Inferior parietal cortex (tissue), 1 donor: Measurements from ENCODE around the gene PPP1R17.

Source experiments
- DNase-seq: peaks from one replicate; pipeline ENCODE4 v3.0.0-alpha.2; 2016; ENCODE audit errors: extremely low spot score

Gene PPP1R17

GRCh38 chr7:31699050-31699449 is 12.0 kb downstream of the PPP1R17 start:
- DNase-seq, result no peak

GRCh38 chr7:31702354-31702753 is 15.3 kb downstream of the PPP1R17 start:
- no peak for DNase-seq

GRCh38 chr7:31705377-31705776 is 18.4 kb downstream of the PPP1R17 start:
- DNase-seq, result no peak

- no peak for DNase-seq
These were observed 20.1 kb downstream of the PPP1R17 start for GRCh38 chr7:31707089-31707488.

- no peak for DNase-seq
These were observed 23.2 kb downstream of the PPP1R17 start for GRCh38 chr7:31710171-31710570.

- DNase-seq, result no peak
These were observed 29.3 kb downstream of the PPP1R17 start for GRCh38 chr7:31716355-31716754.

GRCh38 chr7:31720366-31720765 is 33.4 kb downstream of the PPP1R17 start:
- DNase-seq, result no peak

- DNase-seq, result no peak
These were observed 37.7 kb downstream of the PPP1R17 start for GRCh38 chr7:31724696-31725095.

GRCh38 chr7:31729195-31729804 is 42.3 kb downstream of the PPP1R17 start:
- no peak for DNase-seq

GRCh38 chr7:31734456-31734855 is 47.4 kb downstream of the PPP1R17 start:
- DNase-seq, result no peak

GRCh38 chr7:31735991-31736982 is 49.3 kb downstream of the PPP1R17 start:
- peak; percentile 95 for DNase-seq

GRCh38 chr7:31741852-31742251 is 54.8 kb downstream of the PPP1R17 start:
- DNase-seq, result no peak

GRCh38 chr7:31744294-31744874 is 57.4 kb downstream of the PPP1R17 start:
- DNase-seq, result peak; percentile 94

GRCh38 chr7:31747553-31747952 is 60.5 kb downstream of the PPP1R17 start:
- DNase-seq, result no peak

GRCh38 chr7:31748084-31748483 is 61.1 kb downstream of the PPP1R17 start:
- DNase-seq, result no peak

- DNase-seq, result no peak
These were observed 64.7 kb downstream of the PPP1R17 start for GRCh38 chr7:31751726-31752125.
